ENCODE measurements around the gene AVEN. TPM values are rescaled to one million over a fixed set of nuclear protein-coding genes. Genes with fewer than 3 reads are reported as not detected.
"Not testable (repeated sequence)": the region's sequence is repeated elsewhere in the genome, so short reads cannot be mapped to it uniquely, and the experiment has no call there.

AVEN gene
- total RNA-seq, 4 donors from 2014 or later: 7.7 to 12.9 (median 10.1) TPM

DNA sequence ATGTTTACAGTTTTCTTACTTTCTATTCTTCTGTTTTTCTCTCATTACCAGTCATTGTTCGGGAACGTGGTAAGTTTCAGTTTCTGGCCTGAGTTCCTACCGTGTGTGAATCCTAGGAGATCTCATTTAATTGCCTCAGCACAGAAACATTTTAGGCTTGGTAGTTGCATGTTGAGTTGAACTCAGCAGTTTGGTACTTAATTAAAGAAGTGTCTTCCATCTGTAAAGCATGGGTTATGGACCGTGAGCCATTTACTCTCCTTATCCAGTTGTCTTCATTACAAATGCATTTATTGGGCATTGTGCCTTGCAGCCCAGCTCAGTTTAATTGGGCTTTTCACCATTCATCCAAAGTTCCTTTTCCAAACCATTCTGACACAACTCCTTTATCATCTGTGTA is 212.8 kb downstream of the AVEN start:
- H3K9me3 ChIP-seq: no peaks in the 10 kb centered on the region
- no peaks in the 10 kb centered on the region for H3K4me1 ChIP-seq
- TF ChIP-seq, protein P1, sequence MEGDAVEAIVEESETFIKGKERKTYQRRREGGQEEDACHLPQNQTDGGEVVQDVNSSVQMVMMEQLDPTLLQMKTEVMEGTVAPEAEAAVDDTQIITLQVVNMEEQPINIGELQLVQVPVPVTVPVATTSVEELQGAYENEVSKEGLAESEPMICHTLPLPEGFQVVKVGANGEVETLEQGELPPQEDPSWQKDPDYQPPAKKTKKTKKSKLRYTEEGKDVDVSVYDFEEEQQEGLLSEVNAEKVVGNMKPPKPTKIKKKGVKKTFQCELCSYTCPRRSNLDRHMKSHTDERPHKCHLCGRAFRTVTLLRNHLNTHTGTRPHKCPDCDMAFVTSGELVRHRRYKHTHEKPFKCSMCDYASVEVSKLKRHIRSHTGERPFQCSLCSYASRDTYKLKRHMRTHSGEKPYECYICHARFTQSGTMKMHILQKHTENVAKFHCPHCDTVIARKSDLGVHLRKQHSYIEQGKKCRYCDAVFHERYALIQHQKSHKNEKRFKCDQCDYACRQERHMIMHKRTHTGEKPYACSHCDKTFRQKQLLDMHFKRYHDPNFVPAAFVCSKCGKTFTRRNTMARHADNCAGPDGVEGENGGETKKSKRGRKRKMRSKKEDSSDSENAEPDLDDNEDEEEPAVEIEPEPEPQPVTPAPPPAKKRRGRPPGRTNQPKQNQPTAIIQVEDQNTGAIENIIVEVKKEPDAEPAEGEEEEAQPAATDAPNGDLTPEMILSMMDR (IDR thresholded peaks at IDR 0.05): no peak
- no peak for TF ChIP-seq POLR2A (IDR thresholded peaks at IDR 0.05)
- DNase-seq: no peak
- H3K4me3 ChIP-seq (replicated peaks in 1 of 3): no peak overlapping the region
- intact Hi-C loops (cut with DNase I): no loop called here
- H3K27me3 ChIP-seq: no peaks in the 10 kb centered on the region
- WGBS, 2 donors: 90% methylated on average over 4 of the region's 4 CpGs
- H3K36me3 ChIP-seq: no peaks in the 10 kb centered on the region
- no peak overlapping the region for H3K27ac ChIP-seq

- H3K27ac ChIP-seq: no peak overlapping the region
- no peaks in the 10 kb centered on the region for H3K36me3 ChIP-seq
- WGBS, 2 donors: 96% methylated on average over 8 of the region's 8 CpGs
- no peak overlapping the region for H3K4me3 ChIP-seq (replicated peaks in 1 of 3)
- no peak for DNase-seq
- TF ChIP-seq POLR2A (IDR thresholded peaks at IDR 0.05): no peak
- TF ChIP-seq, protein P1 (IDR thresholded peaks at IDR 0.05): no peak
- intact Hi-C loops (cut with DNase I): no loop called here
- no peaks in the 10 kb centered on the region for H3K4me1 ChIP-seq
- H3K9me3 ChIP-seq: no peaks in the 10 kb centered on the region
- H3K27me3 ChIP-seq: no peaks in the 10 kb centered on the region
Measured at GRCh38 chr15:33825453-33825852, 213.6 kb downstream of the AVEN start.

DNA sequence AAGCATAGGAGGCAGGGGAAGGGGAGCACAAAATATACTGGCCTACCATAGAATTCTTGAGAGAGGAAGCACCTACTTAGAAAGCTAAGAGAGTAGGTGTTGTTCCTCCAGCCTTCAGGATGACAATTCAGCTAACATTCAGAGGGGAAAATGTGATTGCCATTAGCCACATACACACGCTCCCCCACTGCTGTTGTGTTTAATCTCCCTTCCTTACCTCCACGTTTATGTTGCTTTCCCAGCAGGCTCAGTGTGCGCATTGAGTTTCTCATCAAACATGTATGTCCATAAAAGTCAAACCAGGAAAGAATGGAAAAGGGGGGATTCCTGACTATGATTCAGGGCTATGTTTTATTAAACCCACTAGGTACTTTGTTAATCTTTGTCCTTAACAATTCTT is 215.9 kb downstream of the AVEN start:
- H3K27me3 ChIP-seq: no peaks in the 10 kb centered on the region
- no peaks in the 10 kb centered on the region for H3K9me3 ChIP-seq
- no peak overlapping the region for H3K4me3 ChIP-seq (replicated peaks in 1 of 3)
- intact Hi-C loops (cut with DNase I): no loop called here
- no peak overlapping the region for H3K27ac ChIP-seq
- no peaks in the 10 kb centered on the region for H3K36me3 ChIP-seq
- DNase-seq: no peak
- H3K4me1 ChIP-seq: no peaks in the 10 kb centered on the region
- TF ChIP-seq POLR2A (IDR thresholded peaks at IDR 0.05): no peak
- TF ChIP-seq, protein P1 (IDR thresholded peaks at IDR 0.05): no peak
- WGBS, 2 donors: 86 to 90% methylated on average over 3 of the region's 3 CpGs

GRCh38 chr15:33822479-33822878 is 216.5 kb downstream of the AVEN start:
- no peak for DNase-seq
- no peaks in the 10 kb centered on the region for H3K9me3 ChIP-seq
- intact Hi-C loops (cut with DNase I): no loop called here
- no peaks in the 10 kb centered on the region for H3K27me3 ChIP-seq
- H3K4me3 ChIP-seq (replicated peaks in 1 of 3): no peak overlapping the region
- WGBS, 2 donors: 81 to 83% methylated on average over 4 of the region's 4 CpGs
- no peaks in the 10 kb centered on the region for H3K4me1 ChIP-seq
- TF ChIP-seq, protein P1 (IDR thresholded peaks at IDR 0.05): no peak
- no peak for TF ChIP-seq POLR2A (IDR thresholded peaks at IDR 0.05)
- H3K27ac ChIP-seq: no peak overlapping the region
- no peaks in the 10 kb centered on the region for H3K36me3 ChIP-seq

DNA sequence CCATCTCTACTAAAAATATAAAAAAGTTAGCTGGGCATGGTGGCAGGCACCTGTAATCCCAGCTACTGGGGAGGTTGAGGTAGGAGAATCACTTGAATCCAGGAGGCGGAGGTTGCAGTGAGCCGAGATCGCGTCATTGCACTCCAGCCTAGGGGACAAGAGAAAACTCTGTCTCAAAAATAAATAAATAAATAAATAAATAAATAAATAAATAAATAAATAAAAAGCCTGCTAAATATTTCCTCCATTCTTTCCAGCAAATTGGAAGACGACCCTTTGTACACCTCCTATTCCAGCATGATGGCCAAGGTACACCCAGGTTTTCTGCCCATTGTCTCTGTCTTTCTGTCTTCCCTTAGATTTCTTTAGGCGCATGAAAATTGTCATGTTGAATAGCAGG is 219.5 kb downstream of the AVEN start:
- H3K27ac ChIP-seq; H3K9me3 ChIP-seq; H3K27me3 ChIP-seq; H3K4me3 ChIP-seq (replicated peaks in 1 of 3); H3K36me3 ChIP-seq; H3K4me1 ChIP-seq; intact Hi-C loops (cut with DNase I); DNase-seq: not testable (repeated sequence)
- 95 to 96% methylated on average over 6 of the region's 6 CpGs for WGBS, 2 donors

Other genes starting within 250 kb of the AVEN start
- gene CHRM5, start 70.7 kb downstream of the AVEN start, total RNA-seq: not detected
- gene EMC7, start 62.7 kb upstream of the AVEN start, total RNA-seq: 10 to 100 TPM; 40.9 to 54.3 (median 50.5) TPM
- gene PGBD4, start 62.9 kb upstream of the AVEN start, total RNA-seq: 1 to 10 TPM; 1.0 to 1.3 (median 1.2) TPM
- 10 to 100 TPM; 39.8 to 66.6 (median 50.5) TPM for gene KATNBL1, start 170.9 kb upstream of the AVEN start, total RNA-seq
- 100 to 1,000 TPM; 123 to 224 (median 171) TPM for gene EMC4, start 185.8 kb upstream of the AVEN start, total RNA-seq

Data from thyroid gland (tissue), 4 donors.